Endodermal cell (in vitro differentiated cells): ENCODE measurements around the gene CHST2. TPM values are rescaled to one million over a fixed set of nuclear protein-coding genes. Genes with fewer than 3 reads are reported as not detected.

ENCODE experiments used
- DNase-seq: peaks from one replicate; pipeline ENCODE4 v3.0.0-alpha.2; 2017
- H3K27ac ChIP-seq: 2 replicates; pipeline ENCODE4 v1.5.1; 2013; ENCODE audit warnings: mild to moderate bottlenecking, low read depth, low read length, moderate library complexity
- H3K27me3 ChIP-seq: 2 replicates; pipeline ENCODE4 v1.6.1; 2013; ENCODE audit warnings: mild to moderate bottlenecking, low read length, moderate library complexity; ENCODE audit not compliant: insufficient read depth, control insufficient read depth, poor library complexity, severe bottlenecking
- H3K36me3 ChIP-seq: 2 replicates; pipeline ENCODE4 v1.7.0; 2013; ENCODE audit warnings: mild to moderate bottlenecking, low read length, moderate library complexity; ENCODE audit not compliant: control insufficient read depth, insufficient read depth
- H3K4me1 ChIP-seq: one replicate; pipeline ENCODE4 v1.7.0; 2013; ENCODE audit warnings: low read length; ENCODE audit not compliant: control insufficient read depth, insufficient read depth
- H3K4me3 ChIP-seq: 2 replicates; pipeline ENCODE4 v1.5.1; 2013; ENCODE audit warnings: mild to moderate bottlenecking, low read length, moderate library complexity
- H3K9ac ChIP-seq: 2 replicates; pipeline ENCODE4 v1.6.1; 2013; ENCODE audit warnings: mild to moderate bottlenecking, low read length, moderate library complexity; ENCODE audit not compliant: poor library complexity, severe bottlenecking; ENCODE audit errors: extremely low read depth
- H3K9me3 ChIP-seq: 2 replicates; pipeline ENCODE4 v1.6.1; 2013; ENCODE audit warnings: mild to moderate bottlenecking, low read length, moderate library complexity; ENCODE audit not compliant: control insufficient read depth
- H3K27ac Mint-ChIP-seq: 2 replicates; pipeline ENCODE4 v1.8.0; 2020; ENCODE audit warnings: mixed read lengths
- H3K27me3 Mint-ChIP-seq: 2 replicates; pipeline ENCODE4 v1.8.0; 2021; ENCODE audit warnings: mild to moderate bottlenecking, mixed read lengths; ENCODE audit not compliant: insufficient read depth
- H3K36me3 Mint-ChIP-seq: 2 replicates; pipeline ENCODE4 v1.8.0; 2020; ENCODE audit warnings: low read depth, mixed read lengths
- H3K4me1 Mint-ChIP-seq: 2 replicates; pipeline ENCODE4 v1.8.0; 2020; ENCODE audit warnings: mixed read lengths
- H3K4me3 Mint-ChIP-seq: 2 replicates; pipeline ENCODE4 v1.8.0; 2020; ENCODE audit warnings: mild to moderate bottlenecking, moderate library complexity, mixed read lengths
- H3K9me3 Mint-ChIP-seq: 2 replicates; pipeline ENCODE4 v1.8.0; 2020; ENCODE audit warnings: mild to moderate bottlenecking, mixed read lengths
- WGBS, 2 experiments: methylation state at CpG; one replicate each; pipeline versions ENCODE4 v1.1.5 to v1.1.7; 2013; ENCODE audit warnings: missing lambda C conversion rate in 2 of 2, mixed read lengths in 1 of 2; ENCODE audit not compliant: insufficient coverage in 1 of 2, insufficient read length in 1 of 2; 5-methylcytosine and 5-hydroxymethylcytosine counted together
- total RNA-seq, 2 donors: library from RNA; stranded (reverse); fragmentation: NEBNext Ultra II Directional in 1 of 2; extraction: Animal tissue kit (Norgen Biotek cat#: 25700) in 1 of 2; gene quantifications; 2 replicates in 1 of 2; 3 replicates in 1 of 2; pipeline ENCODE4 v1.2.1, GENCODE V29; 2021
- TF ChIP-seq, protein P1 (sequence below): fragments of 200-600 bp; sonication (generic); conservative IDR thresholded peaks from 2 replicates; pipeline ENCODE4 v1.5.0; 2021; ENCODE audit warnings: antibody characterized with exemption, mild to moderate bottlenecking

The CHST2 gene
- total RNA-seq, 2 donors from 2014 or later = 3.4 to 7.2 TPM

DNA sequence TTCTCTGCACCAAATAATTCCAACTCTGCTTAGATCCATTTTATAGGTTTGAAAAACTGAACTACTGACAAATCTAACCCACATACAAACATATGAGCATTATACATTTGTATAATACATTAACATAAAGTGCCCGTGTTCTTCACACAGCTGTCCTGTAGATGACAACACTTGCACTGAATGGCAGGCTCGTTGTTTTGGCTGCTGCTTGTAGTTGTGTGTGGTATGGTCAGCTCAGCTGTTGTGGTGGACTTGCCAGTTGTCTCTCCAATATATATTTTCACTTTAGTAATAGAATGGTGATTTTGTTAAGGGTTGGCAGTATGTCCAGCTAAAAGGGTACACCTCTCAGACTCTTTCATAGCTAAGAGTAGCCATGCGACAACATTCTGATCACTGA is 30.5 kb downstream of the CHST2 start:
- no peaks in the 10 kb centered on the region for H3K27me3 Mint-ChIP-seq
- H3K27ac Mint-ChIP-seq = no peak overlapping the region
- no peaks in the 10 kb centered on the region for H3K4me1 ChIP-seq
- no peak overlapping the region for H3K27ac ChIP-seq
- H3K9ac ChIP-seq = no peak overlapping the region
- no peaks in the 10 kb centered on the region for H3K36me3 Mint-ChIP-seq
- no peak overlapping the region for H3K4me3 ChIP-seq
- H3K9me3 Mint-ChIP-seq = no peaks in the 10 kb centered on the region
- no peaks in the 10 kb centered on the region for H3K36me3 ChIP-seq
- no peak for DNase-seq
- no peaks in the 10 kb centered on the region for H3K9me3 ChIP-seq
- TF ChIP-seq, protein P1, sequence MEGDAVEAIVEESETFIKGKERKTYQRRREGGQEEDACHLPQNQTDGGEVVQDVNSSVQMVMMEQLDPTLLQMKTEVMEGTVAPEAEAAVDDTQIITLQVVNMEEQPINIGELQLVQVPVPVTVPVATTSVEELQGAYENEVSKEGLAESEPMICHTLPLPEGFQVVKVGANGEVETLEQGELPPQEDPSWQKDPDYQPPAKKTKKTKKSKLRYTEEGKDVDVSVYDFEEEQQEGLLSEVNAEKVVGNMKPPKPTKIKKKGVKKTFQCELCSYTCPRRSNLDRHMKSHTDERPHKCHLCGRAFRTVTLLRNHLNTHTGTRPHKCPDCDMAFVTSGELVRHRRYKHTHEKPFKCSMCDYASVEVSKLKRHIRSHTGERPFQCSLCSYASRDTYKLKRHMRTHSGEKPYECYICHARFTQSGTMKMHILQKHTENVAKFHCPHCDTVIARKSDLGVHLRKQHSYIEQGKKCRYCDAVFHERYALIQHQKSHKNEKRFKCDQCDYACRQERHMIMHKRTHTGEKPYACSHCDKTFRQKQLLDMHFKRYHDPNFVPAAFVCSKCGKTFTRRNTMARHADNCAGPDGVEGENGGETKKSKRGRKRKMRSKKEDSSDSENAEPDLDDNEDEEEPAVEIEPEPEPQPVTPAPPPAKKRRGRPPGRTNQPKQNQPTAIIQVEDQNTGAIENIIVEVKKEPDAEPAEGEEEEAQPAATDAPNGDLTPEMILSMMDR = no peak
- WGBS, 2 experiments = 93% methylated on average over 3 of the region's 3 CpGs; no CpG with 5 or more reads in 1 of the 2 experiments
- no peak overlapping the region for H3K4me3 Mint-ChIP-seq
- no peaks in the 10 kb centered on the region for H3K27me3 ChIP-seq
- no peaks in the 10 kb centered on the region for H3K4me1 Mint-ChIP-seq

DNA sequence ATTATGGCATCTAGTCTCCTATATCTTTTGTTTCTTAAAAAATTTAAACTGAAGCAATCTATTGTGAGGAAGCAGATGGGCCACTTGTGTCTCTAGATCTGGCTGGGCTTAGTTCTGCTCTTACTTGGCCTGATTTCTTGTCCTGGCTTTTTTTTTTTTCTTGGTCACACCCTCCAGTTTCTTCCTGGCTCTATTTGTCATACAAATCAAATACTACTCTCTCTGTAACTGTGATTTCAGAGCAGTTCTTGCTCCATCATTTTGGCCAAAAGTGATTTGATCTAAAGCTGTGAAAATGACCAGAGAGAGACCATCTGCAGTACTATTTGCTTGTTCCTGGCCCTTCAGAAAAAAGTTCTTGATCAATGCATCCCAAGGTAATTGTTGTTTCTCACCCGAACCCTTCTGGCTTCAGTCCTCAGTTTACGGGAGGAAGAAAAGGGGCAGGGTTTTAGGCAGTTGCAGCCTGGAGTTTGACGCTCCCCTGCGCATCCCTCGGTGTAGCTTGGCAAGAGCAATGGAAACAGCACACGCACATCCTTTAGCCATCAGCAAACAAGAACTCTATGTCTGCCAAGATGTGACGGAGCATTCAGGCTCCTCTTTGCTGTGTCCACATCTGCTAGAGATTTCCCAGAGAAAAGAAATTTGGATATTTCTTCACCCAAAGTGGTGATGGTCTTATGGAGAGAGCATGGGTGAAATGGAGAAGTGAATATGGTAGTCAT is 31.6 kb downstream of the CHST2 start:
- Mint-ChIP-seq H3K27ac (no peak overlapping the region), H3K36me3 (no peaks in the 10 kb centered on the region), H3K27me3 (no peaks in the 10 kb centered on the region), H3K4me1 (no peaks in the 10 kb centered on the region), H3K4me3 (no peak overlapping the region), H3K9me3 (no peaks in the 10 kb centered on the region)
- no peaks in the 10 kb centered on the region for H3K36me3 ChIP-seq
- no peaks in the 10 kb centered on the region for H3K4me1 ChIP-seq
- H3K27me3 ChIP-seq = no peaks in the 10 kb centered on the region
- TF ChIP-seq, protein P1 = no peak
- DNase-seq = no peak
- H3K27ac ChIP-seq = no peak overlapping the region
- 96% methylated on average over 4 to 7 of the region's 7 CpGs for WGBS, 2 experiments
- no peaks in the 10 kb centered on the region for H3K9me3 ChIP-seq
- no peak overlapping the region for H3K4me3 ChIP-seq
- no peak overlapping the region for H3K9ac ChIP-seq

DNA sequence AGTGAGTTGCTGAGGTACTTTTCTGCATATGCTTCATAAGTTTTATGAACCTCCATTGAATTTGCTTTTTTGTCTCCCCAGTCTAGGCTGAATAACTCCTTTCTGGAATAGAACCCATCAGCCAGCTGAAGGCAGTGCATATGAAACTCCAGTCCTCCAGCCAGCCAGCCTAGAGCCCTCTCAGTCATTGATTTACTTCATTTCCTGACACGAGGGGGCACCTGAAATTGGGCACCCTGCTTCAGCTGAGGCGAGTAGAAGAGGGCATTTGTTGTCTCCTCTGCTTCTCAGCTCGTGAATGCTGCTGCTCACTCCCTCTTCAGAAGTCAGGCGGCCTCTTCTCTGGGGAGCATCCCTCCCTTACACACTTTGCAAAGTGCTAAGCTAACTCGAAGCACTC is 32.5 kb downstream of the CHST2 start:
- no peak overlapping the region for H3K4me3 ChIP-seq
- WGBS, 2 experiments = 81% methylated on average over 5 of the region's 5 CpGs
- Mint-ChIP-seq H3K9me3 (no peaks in the 10 kb centered on the region), H3K36me3 (no peaks in the 10 kb centered on the region), H3K27me3 (no peaks in the 10 kb centered on the region), H3K4me1 (no peaks in the 10 kb centered on the region), H3K4me3 (no peak overlapping the region), H3K27ac (no peak overlapping the region)
- TF ChIP-seq, protein P1 = no peak
- H3K9me3 ChIP-seq = no peaks in the 10 kb centered on the region
- H3K27me3 ChIP-seq = no peaks in the 10 kb centered on the region
- no peak overlapping the region for H3K27ac ChIP-seq
- no peaks in the 10 kb centered on the region for H3K4me1 ChIP-seq
- no peak for DNase-seq
- no peak overlapping the region for H3K9ac ChIP-seq
- no peaks in the 10 kb centered on the region for H3K36me3 ChIP-seq
